ENCODE data around the gene EIF2D.

DNA sequence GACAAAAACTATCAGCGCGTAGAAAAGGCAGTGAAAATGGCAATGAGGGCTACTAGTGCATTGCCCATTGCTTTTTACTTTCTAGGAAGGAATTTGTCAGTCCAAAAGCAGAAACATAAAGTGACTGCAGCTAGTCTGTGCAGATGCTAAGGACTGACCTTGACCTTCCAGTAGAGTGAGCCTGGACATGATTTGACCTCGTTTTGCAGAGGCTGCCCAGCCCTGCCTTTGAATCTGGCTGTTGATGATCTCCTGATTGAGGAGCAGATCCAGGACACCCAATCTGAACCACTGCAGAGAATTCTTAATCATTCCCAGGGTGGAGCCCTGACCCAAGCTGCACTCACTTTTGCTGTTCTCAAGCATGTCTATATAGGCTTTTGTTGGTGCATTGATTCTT lies 44.7 kb upstream of the EIF2D start:
- TF ChIP-seq POLR2A (IDR thresholded peaks at IDR 0.05; ENCODE audit: low read length) (no peak), GATA1 (IDR thresholded peaks at IDR 0.05; ENCODE audit: low read depth, low read length) (no peak)

All from erythroblast (primary cell).